ENCODE results near the gene PNPLA6. TPM values are rescaled to one million over a fixed set of nuclear protein-coding genes. Genes with fewer than 3 reads are reported as not detected.
"Not testable (repeated sequence)": the region's sequence is repeated elsewhere in the genome, so short reads cannot be mapped to it uniquely, and the experiment has no call there.

The PNPLA6 gene
- total RNA-seq, 1 donor from 2014 or later: 50.4 TPM

- DNase-seq; intact Hi-C loops (cut with DNase I); ATAC-seq (ENCODE audit: poor library complexity): not testable (repeated sequence)
Measured at GRCh38 chr19:7577422-7577821, 41.9 kb downstream of the PNPLA6 start.

GRCh38 chr19:7578127-7578526 is 42.6 kb downstream of the PNPLA6 start:
- no peak for ATAC-seq (ENCODE audit: poor library complexity)
- intact Hi-C loops (cut with DNase I): no loop called here
- no peak for DNase-seq

DNA sequence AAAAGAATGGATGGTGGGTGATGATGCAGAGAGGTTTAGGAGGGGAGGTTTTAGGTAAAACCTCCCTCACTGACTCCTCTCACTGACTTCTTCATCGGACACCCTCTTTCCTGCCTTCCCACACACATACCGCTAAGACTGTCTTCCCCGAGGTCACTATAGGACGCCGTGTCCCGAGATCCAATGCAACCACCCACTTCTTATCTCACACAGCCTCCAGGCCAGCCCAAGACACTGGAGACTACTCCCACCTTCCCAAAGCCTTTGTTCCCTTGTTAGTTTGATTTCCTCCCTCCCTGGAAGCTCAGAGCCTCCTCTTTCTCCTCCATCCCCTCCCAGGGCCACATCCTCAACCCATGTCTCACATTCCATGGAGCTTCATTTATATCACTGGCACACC is 43.7 kb downstream of the PNPLA6 start:
- ATAC-seq (ENCODE audit: poor library complexity) (no peak), DNase-seq (no peak)
- intact Hi-C loops (cut with DNase I): no loop called here

DNA sequence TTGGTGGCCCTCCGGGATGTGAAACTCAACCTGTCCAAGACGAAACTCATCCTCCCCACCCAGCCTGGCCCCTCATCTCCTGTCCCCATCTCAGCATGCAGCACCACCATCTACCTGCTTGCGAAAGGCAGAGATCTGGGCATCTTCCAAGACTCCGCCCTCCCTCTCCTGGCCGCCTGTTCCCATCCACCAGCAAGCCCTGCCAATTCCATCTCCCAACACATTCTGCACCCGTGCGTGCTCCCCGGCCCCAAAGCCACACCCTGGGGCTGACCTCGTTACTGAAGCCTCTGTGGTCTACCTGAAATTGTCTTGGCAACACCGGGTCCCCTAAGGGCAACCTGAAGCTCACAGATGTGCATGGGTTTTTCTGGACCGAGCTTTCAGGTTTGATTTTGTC is 46.9 kb downstream of the PNPLA6 start:
- ATAC-seq (ENCODE audit: poor library complexity) (no peak), DNase-seq (no peak)
- intact Hi-C loops (cut with DNase I): no loop called here

- ATAC-seq (ENCODE audit: poor library complexity): no peak
- intact Hi-C loops (cut with DNase I): no loop called here
Measured at GRCh38 chr19:7589822-7590221, 54.3 kb downstream of the PNPLA6 start.

GRCh38 chr19:7590256-7590655 is 54.7 kb downstream of the PNPLA6 start:
- intact Hi-C loops (cut with DNase I): no loop called here
- no peak for ATAC-seq (ENCODE audit: poor library complexity)

More at GRCh38 chr19:7589822-7590221, 54.3 kb downstream of the PNPLA6 start:
- no peak for DNase-seq

DNA sequence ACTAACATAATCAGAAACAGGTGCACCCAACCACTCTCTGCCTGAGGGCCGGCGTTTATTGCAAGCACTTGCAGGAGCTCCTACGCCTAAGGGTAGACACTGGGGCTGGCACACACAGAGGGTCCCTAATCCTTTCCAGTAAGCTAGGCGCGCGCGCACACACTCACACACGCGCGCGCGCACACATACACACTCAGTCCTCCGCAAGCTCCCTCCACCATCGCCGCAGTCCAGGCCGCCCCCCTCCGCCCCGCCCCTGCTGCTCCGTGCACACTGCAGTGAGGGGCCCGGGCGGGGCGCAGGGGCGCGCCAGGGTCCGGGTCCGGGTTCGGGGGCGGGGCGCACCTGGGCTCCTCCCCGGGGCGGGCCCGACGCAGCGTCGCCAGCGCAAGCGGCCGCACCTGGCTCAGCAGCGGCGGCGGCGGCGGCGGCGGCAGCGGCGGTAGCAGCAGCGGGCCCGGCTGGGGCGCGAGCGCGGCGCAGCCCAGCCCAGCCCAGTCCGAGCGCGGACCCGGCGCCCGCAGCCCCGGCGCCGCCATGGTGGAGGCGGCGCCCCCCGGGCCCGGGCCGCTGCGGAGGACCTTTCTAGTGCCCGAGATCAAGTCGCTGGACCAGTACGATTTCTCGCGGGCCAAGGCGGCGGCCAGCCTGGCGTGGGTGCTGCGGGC is 60.1 kb downstream of the PNPLA6 start, which contains the start of gene CAMSAP3:
CAMSAP3 (plus strand) TSS at position 398 of the 668 bp plus-strand sequence; CDS start at position 538, 140 bp downstream.
- DNase-seq: no peak
- peak; percentile 75 for ATAC-seq (ENCODE audit: poor library complexity)
- intact Hi-C loops (cut with DNase I): no loop called here

More at GRCh38 chr19:7590256-7590655, 54.7 kb downstream of the PNPLA6 start:
- DNase-seq: no peak

- no peak for ATAC-seq (ENCODE audit: poor library complexity)
- no peak for DNase-seq
- intact Hi-C loops (cut with DNase I): no loop called here
Measured at GRCh38 chr19:7596211-7596937, 60.9 kb downstream of the PNPLA6 start.

- no peak for DNase-seq
- intact Hi-C loops (cut with DNase I): no loop called here
- ATAC-seq (ENCODE audit: poor library complexity): no peak
Measured at GRCh38 chr19:7597689-7598088, 62.2 kb downstream of the PNPLA6 start.

DNA sequence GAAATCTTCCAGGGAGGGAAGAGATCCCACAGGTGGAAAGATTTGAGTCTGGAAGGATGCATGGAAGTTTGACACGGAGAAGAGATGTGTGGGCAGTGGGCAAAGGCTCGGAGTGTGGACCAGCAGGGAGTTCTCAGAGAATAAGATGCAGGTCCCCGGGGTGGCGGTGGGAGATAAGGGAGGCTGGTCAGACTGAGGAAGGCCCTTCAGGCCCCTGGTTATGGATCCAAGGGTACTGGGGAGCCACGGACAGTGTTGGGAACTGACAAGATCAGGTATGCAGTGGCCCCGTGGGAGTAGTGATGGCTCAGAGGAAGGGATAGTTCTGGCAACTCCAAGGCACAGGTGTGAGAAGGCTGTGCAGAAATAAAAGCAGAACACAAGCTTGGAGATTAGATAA is 62.7 kb downstream of the PNPLA6 start:
- DNase-seq (no peak), ATAC-seq (ENCODE audit: poor library complexity) (no peak)
- intact Hi-C loops (cut with DNase I): no loop called here

DNA sequence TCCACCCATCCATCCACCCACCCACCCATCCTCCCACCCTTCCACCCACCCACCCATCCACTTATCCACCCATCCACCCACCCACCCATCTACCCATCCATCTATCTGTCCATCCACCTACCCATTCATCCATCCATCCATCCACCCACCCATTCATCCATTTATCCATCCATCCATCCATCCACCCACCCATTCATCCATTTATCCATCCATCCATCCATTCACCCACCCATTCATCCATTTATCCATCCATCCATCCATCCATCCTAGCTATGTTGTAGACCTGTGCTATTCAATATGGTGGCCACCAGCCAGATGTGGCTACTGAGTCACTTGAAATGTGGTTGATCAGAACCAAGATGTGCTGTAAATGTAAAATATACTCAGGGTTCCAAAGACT is 65.2 kb downstream of the PNPLA6 start:
- intact Hi-C loops (cut with DNase I): no loop called here
- ATAC-seq (ENCODE audit: poor library complexity): no peak
- DNase-seq: no peak

DNA sequence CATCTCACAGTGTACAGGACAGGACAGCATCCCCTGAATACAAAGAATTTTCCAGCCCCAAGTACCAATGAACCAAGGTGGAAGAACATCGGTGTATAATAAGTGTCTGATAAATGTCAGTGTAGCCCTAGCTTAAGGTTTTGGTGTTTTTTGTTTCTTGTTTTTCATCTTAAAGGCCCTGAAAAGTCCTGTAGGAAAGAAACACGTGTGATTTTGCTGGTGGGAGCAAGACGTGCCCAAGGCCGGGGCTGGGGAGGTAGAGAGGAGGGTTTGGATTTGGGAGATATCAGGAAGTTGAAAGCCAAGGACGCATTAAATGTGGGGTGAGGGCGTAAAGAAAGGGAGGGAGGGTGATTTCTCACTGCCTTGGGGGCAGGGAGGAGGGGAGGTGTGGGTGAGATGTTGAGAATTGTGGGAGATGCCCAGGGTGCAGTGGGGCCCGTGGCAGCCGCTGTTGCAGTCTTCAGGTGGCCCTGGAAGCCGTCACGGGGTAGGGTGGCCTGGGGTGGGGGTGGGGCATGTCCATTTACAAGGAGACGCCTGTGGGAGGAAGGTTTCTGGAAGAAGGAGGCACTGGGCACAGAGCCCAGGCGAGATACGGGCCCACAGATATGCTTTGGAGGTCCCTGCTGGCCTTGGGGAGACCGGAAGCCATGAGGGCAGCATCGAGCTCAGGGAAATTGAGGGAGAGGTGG is 66.9 kb downstream of the PNPLA6 start:
- no peak for ATAC-seq (ENCODE audit: poor library complexity)
- no peak for DNase-seq
- intact Hi-C loops (cut with DNase I): no loop called here

DNA sequence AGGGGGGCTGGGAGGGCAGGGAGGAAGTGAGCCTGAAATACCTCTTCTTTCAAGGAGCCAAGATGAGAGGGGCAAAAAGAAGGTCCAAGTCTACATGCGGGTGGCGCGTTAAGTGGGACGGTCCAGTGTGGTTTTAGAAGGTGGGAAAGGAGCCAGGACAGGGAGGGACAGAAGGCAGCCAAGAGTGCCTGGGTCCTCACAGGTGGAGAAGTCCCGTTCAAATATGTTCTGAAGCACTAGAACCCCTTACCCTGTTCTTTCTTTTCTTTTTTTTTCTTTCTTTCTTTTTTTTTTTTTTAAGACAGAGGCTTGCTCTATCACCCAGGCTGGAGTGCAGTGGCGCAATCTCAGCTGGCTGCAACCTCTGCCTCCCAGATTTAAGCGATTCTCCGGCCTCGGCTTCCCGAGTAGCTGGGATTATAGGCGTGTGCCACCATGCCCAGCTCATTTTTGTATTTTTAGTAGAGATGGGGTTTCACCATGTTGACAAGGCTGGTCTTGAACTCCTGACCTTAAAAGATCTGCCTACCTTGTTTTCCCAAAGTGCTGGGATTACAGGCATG is 67.5 kb downstream of the PNPLA6 start:
- no peak for ATAC-seq (ENCODE audit: poor library complexity)
- DNase-seq: no peak
- intact Hi-C loops (cut with DNase I): no loop called here

GRCh38 chr19:7603919-7604318 is 68.4 kb downstream of the PNPLA6 start:
- DNase-seq (no peak), ATAC-seq (ENCODE audit: poor library complexity) (no peak)
- intact Hi-C loops (cut with DNase I): no loop called here

- DNase-seq: no peak
- intact Hi-C loops (cut with DNase I): no loop called here
- ATAC-seq (ENCODE audit: poor library complexity): no peak
Measured at GRCh38 chr19:7605490-7606222, 70.1 kb downstream of the PNPLA6 start.

GRCh38 chr19:7606289-7606688 is 70.8 kb downstream of the PNPLA6 start:
- intact Hi-C loops (cut with DNase I): no loop called here
- ATAC-seq (ENCODE audit: poor library complexity) (no peak), DNase-seq (no peak)

GRCh38 chr19:7607212-7607873 is 71.8 kb downstream of the PNPLA6 start:
- ATAC-seq (ENCODE audit: poor library complexity) (no peak), DNase-seq (no peak)
- intact Hi-C loops (cut with DNase I): no loop called here

DNA sequence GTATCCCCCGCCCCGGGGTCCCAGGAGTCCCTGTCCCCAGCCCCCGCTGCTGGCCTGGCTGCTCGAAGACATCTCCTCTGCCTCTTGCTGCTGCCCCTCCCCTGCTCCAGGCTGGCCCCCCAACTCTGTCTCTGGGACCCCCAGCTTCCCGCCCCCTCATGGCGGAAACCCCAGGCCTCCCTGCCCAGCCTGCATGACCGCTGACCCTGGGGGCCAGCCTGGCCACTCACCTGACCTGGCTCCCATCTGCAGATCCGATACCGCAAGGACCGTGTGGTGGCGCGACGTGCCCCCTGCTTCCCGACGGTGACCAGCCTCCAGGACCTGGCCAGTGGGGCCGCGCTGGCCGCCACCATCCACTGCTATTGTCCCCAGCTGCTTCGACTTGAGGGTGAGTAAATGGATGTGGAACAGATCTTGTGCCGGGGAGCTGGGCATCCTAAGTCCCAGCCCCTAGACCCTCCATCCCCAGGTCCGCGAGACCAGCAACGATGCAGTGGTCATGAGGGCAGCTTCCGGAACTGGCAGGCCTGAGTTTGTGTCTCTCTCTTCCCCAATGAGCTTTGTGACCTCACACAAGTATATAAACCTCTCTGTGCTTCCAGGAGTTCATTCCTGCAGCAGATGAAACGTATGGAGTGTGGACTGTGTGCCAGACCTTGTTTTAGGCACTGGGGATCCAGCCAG is 72.5 kb downstream of the PNPLA6 start:
- DNase-seq (no peak), ATAC-seq (ENCODE audit: poor library complexity) (no peak)
- intact Hi-C loops (cut with DNase I): no loop called here

Measured in Right ventricle myocardium superior (tissue), 1 donor.